ENCODE measurements around the gene PLXDC1. TPM values are rescaled to one million over a fixed set of nuclear protein-coding genes. Genes with fewer than 3 reads are reported as not detected.

The PLXDC1 gene
- total and polyA plus RNA-seq, 12 donors, result 1.3 to 5.6 (median 3.9) TPM

DNA sequence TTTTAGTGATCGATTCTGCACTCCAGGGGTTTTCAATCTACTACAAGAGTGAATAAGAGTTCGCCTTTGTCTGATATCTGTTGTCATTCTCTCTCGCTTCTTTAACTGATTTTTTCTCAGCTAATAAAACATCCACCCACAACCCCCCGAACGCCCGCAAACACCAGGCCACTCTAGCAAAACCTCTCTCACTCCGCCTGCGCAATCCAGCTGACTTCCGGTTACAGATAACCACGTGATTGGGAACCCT is 48.3 kb upstream of the PLXDC1 start:
- TF ChIP-seq, protein P1, sequence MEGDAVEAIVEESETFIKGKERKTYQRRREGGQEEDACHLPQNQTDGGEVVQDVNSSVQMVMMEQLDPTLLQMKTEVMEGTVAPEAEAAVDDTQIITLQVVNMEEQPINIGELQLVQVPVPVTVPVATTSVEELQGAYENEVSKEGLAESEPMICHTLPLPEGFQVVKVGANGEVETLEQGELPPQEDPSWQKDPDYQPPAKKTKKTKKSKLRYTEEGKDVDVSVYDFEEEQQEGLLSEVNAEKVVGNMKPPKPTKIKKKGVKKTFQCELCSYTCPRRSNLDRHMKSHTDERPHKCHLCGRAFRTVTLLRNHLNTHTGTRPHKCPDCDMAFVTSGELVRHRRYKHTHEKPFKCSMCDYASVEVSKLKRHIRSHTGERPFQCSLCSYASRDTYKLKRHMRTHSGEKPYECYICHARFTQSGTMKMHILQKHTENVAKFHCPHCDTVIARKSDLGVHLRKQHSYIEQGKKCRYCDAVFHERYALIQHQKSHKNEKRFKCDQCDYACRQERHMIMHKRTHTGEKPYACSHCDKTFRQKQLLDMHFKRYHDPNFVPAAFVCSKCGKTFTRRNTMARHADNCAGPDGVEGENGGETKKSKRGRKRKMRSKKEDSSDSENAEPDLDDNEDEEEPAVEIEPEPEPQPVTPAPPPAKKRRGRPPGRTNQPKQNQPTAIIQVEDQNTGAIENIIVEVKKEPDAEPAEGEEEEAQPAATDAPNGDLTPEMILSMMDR (IDR thresholded peaks at IDR 0.05), result no peak
- peak in 1 of 2 donors; percentile 70 for TF ChIP-seq POLR2A (IDR thresholded peaks at IDR 0.05)
- WGBS, 4 donors, result 0 to 1% (median 0%) methylated on average over 10 of the region's 10 CpGs
- no peaks in the 10 kb centered on the region for H3K27me3 ChIP-seq
- H3K9me3 ChIP-seq (replicated peaks in 1 of 3), result no peaks in the 10 kb centered on the region
- DNase-seq, result peak; percentile 88 to 97 (median 95)
- H3K36me3 ChIP-seq (replicated peaks in 1 of 2), result peaks cover 0 to 37% of the 10 kb centered on the region in 2 donors
- intact Hi-C loops (cut with DNase I), result no loop called here
- H3K27ac ChIP-seq, result peak overlapping the region; percentile 93 to 97 (median 95)
- H3K4me3 ChIP-seq, result peak overlapping the region in 2 of 4 donors; percentile 73 to 83
- H3K4me1 ChIP-seq (replicated peaks in 1 of 2), result peaks cover 27 to 37% of the 10 kb centered on the region in 2 donors

GRCh38 chr17:39198186-39198566 is 46.7 kb upstream of the PLXDC1 start:
- intact Hi-C loops (cut with DNase I), result no loop called here
- H3K4me1 ChIP-seq (replicated peaks in 1 of 2), result peaks cover 27 to 37% of the 10 kb centered on the region in 2 donors
- 59 to 77% (median 66%) methylated on average over 4 of the region's 4 CpGs for WGBS, 4 donors
- H3K9me3 ChIP-seq (replicated peaks in 1 of 3), result no peaks in the 10 kb centered on the region
- H3K27ac ChIP-seq, result peak overlapping the region in 3 of 5 donors; percentile 4 to 96 (median 79)
- no peaks in the 10 kb centered on the region for H3K27me3 ChIP-seq
- DNase-seq, result peak in 2 of 7 donors; percentile 35 to 38
- H3K4me3 ChIP-seq, result peak overlapping the region in 1 of 4 donors; percentile 77
- TF ChIP-seq, protein P1 (IDR thresholded peaks at IDR 0.05), result no peak
- no peak for TF ChIP-seq POLR2A (IDR thresholded peaks at IDR 0.05)
- H3K36me3 ChIP-seq (replicated peaks in 1 of 2), result peaks cover 0 to 22% of the 10 kb centered on the region in 2 donors

DNA sequence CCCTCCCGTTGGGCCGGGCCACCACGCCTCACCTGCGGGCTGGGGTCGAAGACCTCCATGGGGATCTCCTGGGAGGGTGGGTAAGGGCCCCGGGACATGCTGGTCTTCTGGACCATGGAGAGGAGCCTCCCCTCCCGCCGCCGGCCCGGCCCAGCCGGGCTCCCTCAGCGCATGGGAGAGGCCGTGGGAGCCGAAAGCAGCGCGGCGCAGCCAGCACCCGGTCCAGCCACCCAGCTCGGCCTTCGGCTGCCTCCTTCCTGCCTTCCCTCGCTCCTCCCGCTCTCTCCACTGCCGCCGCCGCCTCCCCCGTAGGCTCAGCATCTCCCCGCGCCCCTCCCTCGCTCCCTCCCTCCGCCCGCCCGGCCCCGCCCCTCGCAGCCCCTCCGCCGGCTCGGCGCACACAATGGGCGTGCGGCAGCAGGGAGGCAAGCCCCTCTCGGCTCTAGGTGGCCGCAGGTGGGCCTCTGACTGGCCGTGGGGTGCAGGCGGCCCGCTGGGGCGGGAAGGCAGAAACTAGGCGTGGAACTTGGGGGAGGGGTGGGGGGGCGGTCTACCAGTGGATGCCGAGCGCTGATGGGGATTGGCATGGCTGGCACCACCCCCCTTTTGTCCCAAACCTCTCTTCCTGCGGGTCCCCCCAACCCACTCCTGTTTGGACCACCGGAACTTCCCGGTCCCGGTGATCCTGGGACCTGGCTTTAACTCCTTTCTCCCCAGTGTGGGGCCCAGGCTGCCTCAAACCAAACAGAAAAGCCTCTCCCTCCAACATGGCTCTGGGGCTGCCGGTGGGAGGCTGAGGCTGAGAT is 46.1 kb upstream of the PLXDC1 start, which contains the start of gene CACNB1:
CACNB1 (minus strand) TSS at position 290 of the 806 bp plus-strand sequence; CDS start at position 116, 174 bp downstream.
- WGBS, 4 donors, result 0 to 1% (median 1%) methylated on average over 11 to 55 of the region's 55 CpGs; no CpG with 5 or more reads in 1 of the 4 donors

GRCh38 chr17:39196808-39197291 is 45.4 kb upstream of the PLXDC1 start:
- peaks cover 26 to 28% of the 10 kb centered on the region in 2 donors for H3K4me1 ChIP-seq (replicated peaks in 1 of 2)
- H3K27ac ChIP-seq, result peak overlapping the region in 3 of 5 donors; percentile 4 to 96 (median 79)
- 0 to 2% (median 0%) methylated on average over 4 to 30 of the region's 30 CpGs for WGBS, 4 donors
- H3K4me3 ChIP-seq, result peak overlapping the region in 2 of 4 donors; percentile 44 to 77
- TF ChIP-seq POLR2A (IDR thresholded peaks at IDR 0.05), result no peak
- TF ChIP-seq, protein P1 (IDR thresholded peaks at IDR 0.05), result no peak
- peaks cover 0 to 8% of the 10 kb centered on the region in 2 donors for H3K36me3 ChIP-seq (replicated peaks in 1 of 2)
- intact Hi-C loops (cut with DNase I), result no loop called here
- H3K9me3 ChIP-seq (replicated peaks in 1 of 3), result no peaks in the 10 kb centered on the region
- no peaks in the 10 kb centered on the region for H3K27me3 ChIP-seq
- DNase-seq, result peak in 5 of 7 donors; percentile 24 to 55 (median 51)

More for the DNA sequence above, 46.1 kb upstream of the PLXDC1 start, which contains the start of gene CACNB1:
- Histone ChIP-seq H3K27ac (peak within 1 kb of the TSS in 3 of 5 donors; percentile 4 to 96 (median 79)), H3K4me1 (replicated peaks in 1 of 2) (peaks cover 27 to 35% of the 10 kb centered on the region in 2 donors), H3K27me3 (no peaks in the 10 kb centered on the region), H3K4me3 (peak within 1 kb of the TSS in 3 of 4 donors; percentile 16 to 77 (median 44)), H3K9me3 (replicated peaks in 1 of 3) (no peaks in the 10 kb centered on the region), H3K36me3 (replicated peaks in 1 of 2) (peaks cover 0 to 16% of the 10 kb centered on the region in 2 donors)
- peak; percentile 72 to 83 (median 76) for DNase-seq
- peak; percentile 15 to 58 for TF ChIP-seq POLR2A (IDR thresholded peaks at IDR 0.05)
- TF ChIP-seq, protein P1 (IDR thresholded peaks at IDR 0.05), result no peak
- intact Hi-C loops (cut with DNase I), result no loop called here

Data from adrenal gland (tissue), 12 donors.